ENCODE results near the gene RUSC1. TPM values are rescaled to one million over a fixed set of nuclear protein-coding genes. Genes with fewer than 3 reads are reported as not detected.
A peak's percentile ranks its signal among the peaks of the same experiment; 100 is the strongest.
"Not testable (repeated sequence)": the region's sequence is repeated elsewhere in the genome, so short reads cannot be mapped to it uniquely, and the experiment has no call there.

The RUSC1 gene
- total and polyA plus RNA-seq, 4 donors: 19.7 to 102 (median 46.0) TPM

DNA sequence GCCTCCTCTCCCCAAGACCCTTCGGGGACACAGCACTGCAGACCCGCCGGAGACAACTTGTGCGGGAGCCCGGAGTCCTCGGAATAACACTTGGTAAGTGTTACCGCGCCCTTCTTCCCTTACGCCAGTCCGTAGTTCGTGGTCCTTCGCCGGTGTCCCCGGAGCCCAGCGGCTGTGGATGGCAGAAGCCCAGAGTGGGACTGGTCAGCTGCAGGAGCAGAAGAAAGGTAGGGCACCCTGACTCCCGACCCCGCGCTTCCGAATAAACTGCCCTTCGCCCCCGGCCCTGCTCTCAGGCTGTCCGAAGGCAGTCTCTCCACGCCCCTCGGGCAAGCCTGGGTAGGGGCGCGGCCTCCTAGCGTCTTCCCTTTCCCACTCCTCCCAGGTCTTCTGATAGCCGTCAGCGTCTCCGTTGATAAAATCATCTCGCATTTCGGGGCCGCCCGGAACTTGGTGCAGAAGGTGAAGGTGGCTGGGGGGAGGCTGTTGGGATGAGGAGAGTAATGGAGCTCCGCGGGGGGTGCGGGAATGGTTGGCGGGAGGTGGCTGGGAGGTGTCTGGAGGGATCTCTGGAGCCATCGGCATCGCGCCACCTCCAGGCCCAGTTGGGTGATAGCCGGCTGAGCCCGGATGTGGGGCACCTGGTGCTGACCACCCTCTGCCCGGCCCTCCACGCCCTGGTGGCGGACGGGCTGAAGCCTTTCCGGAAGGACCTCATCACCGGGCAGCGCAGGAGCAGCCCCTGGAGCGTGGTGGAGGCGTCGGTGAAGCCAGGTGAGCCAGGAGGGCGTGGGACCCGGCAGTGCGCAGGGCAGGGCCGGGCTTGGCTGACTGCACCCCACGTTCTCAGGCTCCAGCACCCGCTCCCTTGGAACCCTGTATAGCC is 4.3 kb downstream of the RUSC1 start:
- Histone ChIP-seq H3K4me1 (ENCODE audit: control insufficient read depth in 1 of 2, insufficient read depth in 2 of 2, low read length in 2 of 2) (no peaks in the 10 kb centered on the region), H3K36me3 (ENCODE audit: control insufficient read depth in 1 of 2, insufficient read depth in 2 of 2, low read length in 1 of 2) (no peaks in the 10 kb centered on the region), H3K27me3 (ENCODE audit: control insufficient read depth in 1 of 2, insufficient read depth in 2 of 2, low read length in 1 of 2) (no peaks in the 10 kb centered on the region), H3K27ac (ENCODE audit: low read depth in 1 of 2, low read length in 2 of 2) (peak overlapping the region in 1 of 2 donors; percentile 9), H3K4me3 (ENCODE audit: low read length in 2 of 2) (peak overlapping the region; percentile 53 to 69), H3K9me3 (ENCODE audit: control insufficient read depth, low read length) (no peaks in the 10 kb centered on the region)
- DNase-seq (peak; percentile 73 to 86), ATAC-seq (ENCODE audit: low FRiP score) (no peak)
- WGBS, 2 donors: 14 to 16% methylated on average over 58 to 59 of the region's 59 CpGs
- intact Hi-C loops (cut with DNase I): loop anchor here (2.0 to 5.0 kb wide), 5 partner anchors 63 to 133 kb away; partner anchors contain the start of genes MTX1 (in 1 of the 2), SCAMP3 (in 1 of the 2) and THBS3 (in 1 of the 2)

DNA sequence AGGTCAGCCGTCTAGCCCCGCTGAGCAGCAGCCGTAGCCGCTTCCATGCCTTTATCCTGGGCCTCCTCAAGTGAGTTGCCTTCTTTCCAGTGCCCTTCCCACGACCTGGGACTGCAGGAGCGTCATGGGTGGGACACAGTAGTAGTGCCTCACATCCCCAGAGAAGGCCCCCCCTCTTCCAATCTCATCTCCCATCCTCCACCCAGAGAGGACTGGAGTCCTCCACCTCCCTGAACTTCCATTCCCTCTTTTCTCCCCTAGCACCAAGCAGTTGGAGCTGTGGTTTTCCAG is 4.9 kb downstream of the RUSC1 start:
- no peaks in the 10 kb centered on the region for H3K27me3 ChIP-seq (ENCODE audit: control insufficient read depth in 1 of 2, insufficient read depth in 2 of 2, low read length in 1 of 2)
- 65 to 73% methylated on average over 6 of the region's 6 CpGs for WGBS, 2 donors
- H3K4me3 ChIP-seq (ENCODE audit: low read length in 2 of 2): no peak overlapping the region

DNA sequence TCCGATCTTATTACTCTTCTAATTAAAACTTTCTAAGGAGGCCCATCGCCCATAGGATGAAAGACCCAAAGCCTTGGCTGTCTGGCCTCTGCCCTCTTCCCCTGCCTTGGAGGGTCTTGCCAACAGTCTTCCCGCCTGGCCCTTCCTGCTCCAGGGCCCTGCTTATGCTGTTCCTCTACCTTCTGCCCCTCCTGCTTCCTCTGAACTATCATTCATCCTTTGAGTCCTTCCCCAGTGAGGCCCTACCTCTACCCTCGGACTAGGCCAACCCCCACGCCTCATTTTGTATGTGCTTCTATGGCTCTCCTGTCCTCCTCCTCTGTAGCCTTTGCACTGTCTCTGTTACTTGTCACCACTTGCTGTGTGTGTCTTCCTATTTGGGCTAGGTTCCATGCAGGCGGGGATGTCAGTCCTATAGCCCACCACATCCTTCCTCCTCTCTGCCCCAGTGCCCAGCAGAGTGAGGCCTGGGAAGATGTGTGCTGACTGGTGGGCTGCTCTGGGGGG is 5.4 kb downstream of the RUSC1 start:
- Histone ChIP-seq H3K4me1 (ENCODE audit: control insufficient read depth in 1 of 2, insufficient read depth in 2 of 2, low read length in 2 of 2) (no peaks in the 10 kb centered on the region), H3K4me3 (ENCODE audit: low read length in 2 of 2) (no peak overlapping the region), H3K36me3 (ENCODE audit: control insufficient read depth in 1 of 2, insufficient read depth in 2 of 2, low read length in 1 of 2) (no peaks in the 10 kb centered on the region), H3K9me3 (ENCODE audit: control insufficient read depth, low read length) (no peaks in the 10 kb centered on the region), H3K27me3 (ENCODE audit: control insufficient read depth in 1 of 2, insufficient read depth in 2 of 2, low read length in 1 of 2) (no peaks in the 10 kb centered on the region), H3K27ac (ENCODE audit: low read depth in 1 of 2, low read length in 2 of 2) (no peak overlapping the region)
- ATAC-seq (ENCODE audit: low FRiP score): no peak
- intact Hi-C loops (cut with DNase I): no loop called here
- 84 to 86% methylated on average over 6 of the region's 6 CpGs for WGBS, 2 donors
- DNase-seq: peak in 1 of 2 donors; percentile 15

More for the DNA sequence above, 4.9 kb downstream of the RUSC1 start:
- H3K36me3 ChIP-seq (ENCODE audit: control insufficient read depth in 1 of 2, insufficient read depth in 2 of 2, low read length in 1 of 2): no peaks in the 10 kb centered on the region
- no peak for ATAC-seq (ENCODE audit: low FRiP score)
- intact Hi-C loops (cut with DNase I): loop anchor here in 1 of 2 donors (2.0 kb wide), 1 partner anchor 75 kb away; no protein-coding TSS in a partner anchor
- H3K4me1 ChIP-seq (ENCODE audit: control insufficient read depth in 1 of 2, insufficient read depth in 2 of 2, low read length in 2 of 2): no peaks in the 10 kb centered on the region
- H3K9me3 ChIP-seq (ENCODE audit: control insufficient read depth, low read length): no peaks in the 10 kb centered on the region
- no peak for DNase-seq
- H3K27ac ChIP-seq (ENCODE audit: low read depth in 1 of 2, low read length in 2 of 2): no peak overlapping the region

DNA sequence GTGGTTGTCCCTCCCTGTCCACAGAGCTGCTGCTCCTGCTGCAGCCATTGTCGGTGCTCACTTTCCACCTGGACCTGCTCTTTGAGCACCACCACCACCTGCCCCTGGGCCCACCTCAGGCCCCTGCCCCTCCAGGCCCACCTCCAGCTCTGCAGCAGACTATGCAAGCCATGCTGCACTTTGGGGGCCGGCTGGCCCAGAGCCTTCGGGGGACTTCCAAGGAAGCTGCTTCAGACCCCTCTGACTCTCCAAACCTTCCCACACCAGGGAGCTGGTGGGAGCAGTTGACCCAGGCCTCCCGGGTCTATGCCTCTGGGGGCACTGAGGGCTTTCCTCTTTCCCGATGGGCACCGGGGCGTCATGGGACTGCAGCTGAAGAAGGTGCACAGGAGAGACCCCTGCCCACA is 5.9 kb downstream of the RUSC1 start:
- no peaks in the 10 kb centered on the region for H3K4me1 ChIP-seq (ENCODE audit: control insufficient read depth in 1 of 2, insufficient read depth in 2 of 2, low read length in 2 of 2)
- H3K36me3 ChIP-seq (ENCODE audit: control insufficient read depth in 1 of 2, insufficient read depth in 2 of 2, low read length in 1 of 2): no peaks in the 10 kb centered on the region
- DNase-seq (peak; percentile 46 to 67), ATAC-seq (ENCODE audit: low FRiP score) (no peak)
- 80 to 86% methylated on average over 7 of the region's 7 CpGs for WGBS, 2 donors
- H3K4me3 ChIP-seq (ENCODE audit: low read length in 2 of 2): no peak overlapping the region
- intact Hi-C loops (cut with DNase I): no loop called here
- no peaks in the 10 kb centered on the region for H3K9me3 ChIP-seq (ENCODE audit: control insufficient read depth, low read length)
- H3K27me3 ChIP-seq (ENCODE audit: control insufficient read depth in 1 of 2, insufficient read depth in 2 of 2, low read length in 1 of 2): no peaks in the 10 kb centered on the region
- no peak overlapping the region for H3K27ac ChIP-seq (ENCODE audit: low read depth in 1 of 2, low read length in 2 of 2)

DNA sequence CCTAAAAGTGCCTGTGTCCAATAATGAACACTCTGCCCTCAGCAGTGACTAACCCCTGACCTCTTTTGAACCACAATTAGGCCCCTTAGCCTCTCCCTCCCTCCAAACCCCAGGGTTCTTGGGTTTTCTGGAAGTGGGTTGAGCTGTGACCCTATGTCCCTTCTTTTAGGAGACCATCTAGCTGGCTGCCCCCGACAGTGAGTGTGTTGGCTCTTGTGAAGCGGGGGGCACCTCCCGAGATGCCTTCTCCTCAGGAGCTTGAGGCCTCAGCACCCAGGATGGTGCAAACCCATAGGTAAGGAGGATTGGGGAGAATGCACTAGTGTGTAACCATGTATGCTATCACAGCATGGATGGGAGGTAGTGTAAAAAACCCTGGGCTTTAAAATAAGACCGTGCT is 7.3 kb downstream of the RUSC1 start:
- no peaks in the 10 kb centered on the region for H3K9me3 ChIP-seq (ENCODE audit: control insufficient read depth, low read length)
- no peaks in the 10 kb centered on the region for H3K4me1 ChIP-seq (ENCODE audit: control insufficient read depth in 1 of 2, insufficient read depth in 2 of 2, low read length in 2 of 2)
- no peaks in the 10 kb centered on the region for H3K36me3 ChIP-seq (ENCODE audit: control insufficient read depth in 1 of 2, insufficient read depth in 2 of 2, low read length in 1 of 2)
- no peak for ATAC-seq (ENCODE audit: low FRiP score)
- 78 to 80% methylated on average over 4 of the region's 4 CpGs for WGBS, 2 donors
- H3K27me3 ChIP-seq (ENCODE audit: control insufficient read depth in 1 of 2, insufficient read depth in 2 of 2, low read length in 1 of 2): no peaks in the 10 kb centered on the region
- H3K4me3 ChIP-seq (ENCODE audit: low read length in 2 of 2): no peak overlapping the region
- intact Hi-C loops (cut with DNase I): no loop called here
- H3K27ac ChIP-seq (ENCODE audit: low read depth in 1 of 2, low read length in 2 of 2): no peak overlapping the region
- peak; percentile 9 to 45 for DNase-seq

DNA sequence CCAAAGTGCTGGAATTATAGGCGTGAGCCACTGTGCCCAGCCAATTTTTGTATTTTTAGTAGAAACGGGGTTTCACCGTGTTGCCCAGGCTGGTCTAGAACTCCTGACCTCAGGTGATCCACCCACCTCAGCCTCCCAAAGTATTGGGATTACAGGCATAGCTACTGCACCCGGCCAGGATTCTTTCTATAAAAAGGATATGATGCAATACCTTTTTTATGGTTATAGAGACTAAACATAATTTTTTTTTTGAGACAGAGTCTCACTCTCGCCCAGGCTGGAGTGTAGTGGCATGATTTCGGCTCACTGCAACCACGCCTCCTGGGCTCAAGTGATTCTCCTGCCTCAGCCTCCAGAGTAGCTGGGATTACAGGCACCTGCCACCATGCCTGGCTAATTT is 8.2 kb downstream of the RUSC1 start:
- H3K27ac ChIP-seq (ENCODE audit: low read depth in 1 of 2, low read length in 2 of 2); ATAC-seq (ENCODE audit: low FRiP score); H3K9me3 ChIP-seq (ENCODE audit: control insufficient read depth, low read length); H3K27me3 ChIP-seq (ENCODE audit: control insufficient read depth in 1 of 2, insufficient read depth in 2 of 2, low read length in 1 of 2); intact Hi-C loops (cut with DNase I); H3K4me1 ChIP-seq (ENCODE audit: control insufficient read depth in 1 of 2, insufficient read depth in 2 of 2, low read length in 2 of 2); H3K36me3 ChIP-seq (ENCODE audit: control insufficient read depth in 1 of 2, insufficient read depth in 2 of 2, low read length in 1 of 2); H3K4me3 ChIP-seq (ENCODE audit: low read length in 2 of 2): not testable (repeated sequence)
- peak in 1 of 2 donors; percentile 47 for DNase-seq
- WGBS, 2 donors: 36 to 42% methylated on average over 7 of the region's 7 CpGs

DNA sequence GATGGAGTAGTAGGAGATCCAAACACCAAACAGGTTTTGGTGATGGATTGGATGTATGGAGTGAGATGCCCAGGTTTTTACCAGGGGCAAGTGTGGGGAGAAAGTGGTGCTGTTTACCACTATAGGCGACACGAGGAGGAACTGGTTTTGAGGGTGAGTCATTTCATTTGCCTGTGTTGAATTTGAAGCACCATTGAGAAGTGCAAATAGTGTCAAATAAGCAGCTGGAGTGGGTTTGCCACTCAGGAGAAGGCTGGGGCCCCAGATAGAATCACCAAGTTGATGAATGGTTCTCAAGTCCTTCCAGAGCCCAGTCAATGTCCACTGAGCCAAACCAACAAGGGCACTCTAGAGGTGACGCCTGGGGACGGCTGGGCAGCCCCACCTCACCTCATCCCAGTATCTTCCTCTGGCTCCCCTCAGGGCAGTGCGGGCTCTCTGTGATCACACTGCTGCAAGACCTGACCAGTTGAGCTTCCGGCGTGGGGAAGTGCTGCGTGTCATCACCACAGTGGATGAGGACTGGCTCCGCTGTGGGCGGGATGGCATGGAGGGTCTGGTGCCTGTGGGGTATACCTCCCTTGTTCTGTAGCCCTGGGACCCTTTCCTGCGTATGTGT is 9.4 kb downstream of the RUSC1 start:
- DNase-seq (peak in 1 of 2 donors; percentile 74), ATAC-seq (ENCODE audit: low FRiP score) (no peak)
- Histone ChIP-seq H3K36me3 (ENCODE audit: control insufficient read depth in 1 of 2, insufficient read depth in 2 of 2, low read length in 1 of 2) (no peaks in the 10 kb centered on the region), H3K27me3 (ENCODE audit: control insufficient read depth in 1 of 2, insufficient read depth in 2 of 2, low read length in 1 of 2) (no peaks in the 10 kb centered on the region), H3K27ac (ENCODE audit: low read depth in 1 of 2, low read length in 2 of 2) (no peak overlapping the region), H3K4me1 (ENCODE audit: control insufficient read depth in 1 of 2, insufficient read depth in 2 of 2, low read length in 2 of 2) (no peaks in the 10 kb centered on the region), H3K9me3 (ENCODE audit: control insufficient read depth, low read length) (no peaks in the 10 kb centered on the region), H3K4me3 (ENCODE audit: low read length in 2 of 2) (no peak overlapping the region)
- intact Hi-C loops (cut with DNase I): no loop called here
- 85 to 92% methylated on average over 11 of the region's 11 CpGs for WGBS, 2 donors

DNA sequence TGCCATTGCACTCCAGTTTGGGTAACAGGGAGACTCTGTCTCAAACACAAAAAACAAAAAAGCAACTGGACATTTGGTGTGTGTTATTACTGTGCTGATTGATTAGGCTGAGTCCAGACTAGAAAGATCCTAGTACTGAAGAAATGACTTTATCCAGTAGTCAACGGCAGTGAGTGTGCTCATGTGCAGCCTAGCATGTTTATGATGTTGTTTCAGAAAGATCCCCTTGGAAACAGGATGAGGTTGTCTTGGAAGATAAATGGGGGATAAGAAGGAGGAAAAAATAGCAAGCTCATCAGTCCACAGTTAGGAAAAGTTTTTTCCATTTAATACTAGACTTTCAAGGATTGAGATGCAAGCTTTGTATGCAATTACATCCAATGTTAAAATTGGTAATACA is 14.3 kb downstream of the RUSC1 start:
- Histone ChIP-seq H3K9me3 (ENCODE audit: control insufficient read depth, low read length) (no peaks in the 10 kb centered on the region), H3K36me3 (ENCODE audit: control insufficient read depth in 1 of 2, insufficient read depth in 2 of 2, low read length in 1 of 2) (peaks cover 4 to 8% of the 10 kb centered on the region in 2 donors), H3K4me3 (ENCODE audit: low read length in 2 of 2) (no peak overlapping the region), H3K27ac (ENCODE audit: low read depth in 1 of 2, low read length in 2 of 2) (no peak overlapping the region), H3K4me1 (ENCODE audit: control insufficient read depth in 1 of 2, insufficient read depth in 2 of 2, low read length in 2 of 2) (no peaks in the 10 kb centered on the region), H3K27me3 (ENCODE audit: control insufficient read depth in 1 of 2, insufficient read depth in 2 of 2, low read length in 1 of 2) (no peaks in the 10 kb centered on the region)
- ATAC-seq (ENCODE audit: low FRiP score): no peak
- 38 to 41% methylated on average over 1 of the region's 1 CpG for WGBS, 2 donors
- no peak for DNase-seq
- intact Hi-C loops (cut with DNase I): no loop called here

Data from aorta (tissue), 5 donors.